Ovary (tissue), 9 donors: ENCODE data around the gene SMTNL2. TPM values are rescaled to one million over a fixed set of nuclear protein-coding genes. Genes with fewer than 3 reads are reported as not detected.

Experiments used
- DNase-seq, 5 donors: peaks; one replicate each; pipeline ENCODE4 v3.0.0-alpha.2; 2019 to 2020
- H3K27ac ChIP-seq, 2 donors: fragments of 200-600 bp; one replicate each; pipeline versions ENCODE4 v1.5.1 to v1.8.0; 2019 to 2022
- H3K27me3 ChIP-seq: fragments of 200-600 bp; one replicate; pipeline ENCODE4 v1.8.0; 2022
- H3K36me3 ChIP-seq: fragments of 200-600 bp; sonication (generic); one replicate; pipeline ENCODE4 v1.5.1; 2019
- H3K4me1 ChIP-seq: one replicate; pipeline ENCODE4 v1.8.1; 2013; ENCODE audit warnings: mild to moderate bottlenecking, moderate library complexity; ENCODE audit not compliant: insufficient read depth
- H3K4me3 ChIP-seq: fragments of 200-600 bp; sonication (generic); one replicate; pipeline ENCODE4 v1.5.1; 2017
- H3K9me3 ChIP-seq, 2 donors: fragments of 200-600 bp in 1 of 2; sonication (generic) in 1 of 2; one replicate each; pipeline versions ENCODE4 v1.5.1 to v1.8.1; 2013 to 2019; ENCODE audit warnings: mild to moderate bottlenecking in 1 of 2, moderate library complexity in 1 of 2
- CTCF ChIP-seq, 3 donors: fragments of 450-650 bp in 2 of 3; fragments of 200-600 bp in 1 of 3; IDR thresholded peaks; one replicate each; pipeline versions ENCODE4 v1.5.1 to v1.8.0; 2016 to 2022; ENCODE audit warnings: antibody characterized with exemption in 3 of 3, mild to moderate bottlenecking in 1 of 3
- EP300 ChIP-seq: sonication (generic); formaldehyde crosslinking; IDR thresholded peaks from one replicate; pipeline ENCODE4 v1.6.1; 2017; ENCODE audit warnings: antibody characterized with exemption
- POLR2A ChIP-seq: fragments of 450-650 bp; IDR thresholded peaks from one replicate; pipeline ENCODE4 v1.6.1; 2017; ENCODE audit warnings: antibody characterized with exemption, mild to moderate bottlenecking, moderate library complexity
- WGBS, 3 donors: extraction: QIAGEN DNeasy Blood & Tissue Kit in 1 of 3; methylation state at CpG; one replicate each; pipeline versions ENCODE4 v1.1.5 to v1.1.7; 2013 to 2017; 5-methylcytosine and 5-hydroxymethylcytosine counted together
- intact Hi-C, 4 donors: fragments of 100-400 bp; cut with DNase I; formaldehyde crosslinking; loops; one replicate each; pipeline versions ENCODE4 v1.11.0 to v1.15.1; 2022 to 2023
- polyA plus RNA-seq, 2 donors: library from polyadenylated mRNA; stranded (reverse); fragments of 200-250 nt in 1 of 2; fragments of 350-450 nt in 1 of 2; fragmentation: Illumina TruSeq in 1 of 2; extraction: RNeasy Lipid Tissue Mini Kit (QIAGEN cat#74804) in 1 of 2; gene quantifications; one replicate each; pipeline ENCODE4 v1.2.3, GENCODE V29; 2013 to 2014
- total RNA-seq, 7 donors: library from RNA; depleted of rRNA in 2 of 7; stranded (reverse); fragments of >200 nt in 2 of 7; fragmentation: NEBNext Ultra II Directional in 3 of 7; extraction: Animal tissue kit (Norgen Biotek cat#: 25700) in 3 of 7; gene quantifications; one replicate each; pipeline versions ENCODE4 v1.1.0 to v1.2.4, GENCODE V29; 2016 to 2023
- donor health status: DM: no; HTN: no; CAD: no; lungs with moderate emphysema.
- donor health status: DM: no; HTN: no; CAD: no.
- donor health status: Bipolar disorder and iron deficiency.
- donor health status: DM: yes; HTN: yes; CAD: no.
- donor health status: DM: no; HTN: no; CAD: no.
- donor health status: DM: yes; HTN: yes; CAD: no.

SMTNL2 gene
- total and polyA plus RNA-seq, 9 donors = 3.7 to 34.3 (median 15.1) TPM

- intact Hi-C loops = loop anchor here in 1 of 4 donors (5.0 kb wide), 1 partner anchor 33 kb away; no protein-coding TSS in a partner anchor
Measured at GRCh38 chr17:4579678-4580077, 4.7 kb upstream of the SMTNL2 start.

GRCh38 chr17:4580291-4580690 lies 4.0 kb upstream of the SMTNL2 start:
- DNase-seq = peak in 1 of 5 donors; percentile 11
- H3K27ac ChIP-seq = no peak overlapping the region
- no peaks in the 10 kb centered on the region for H3K27me3 ChIP-seq
- TF ChIP-seq POLR2A (no peak), EP300 (no peak), CTCF (IDR thresholded peaks at IDR 0.05) (no peak)
- H3K9me3 ChIP-seq = no peaks in the 10 kb centered on the region
- no peaks in the 10 kb centered on the region for H3K36me3 ChIP-seq
- H3K4me1 ChIP-seq = peaks cover 5% of the 10 kb centered on the region
- intact Hi-C loops = no loop called here
- 47 to 58% (median 49%) methylated on average over 7 of the region's 7 CpGs for WGBS, 3 donors
- H3K4me3 ChIP-seq = no peak overlapping the region

More at GRCh38 chr17:4579678-4580077, 4.7 kb upstream of the SMTNL2 start:
- no peaks in the 10 kb centered on the region for H3K36me3 ChIP-seq
- no peak overlapping the region for H3K27ac ChIP-seq
- H3K4me1 ChIP-seq = peaks cover 4% of the 10 kb centered on the region
- no peak for TF ChIP-seq POLR2A
- TF ChIP-seq EP300 = no peak
- no peak for TF ChIP-seq CTCF (IDR thresholded peaks at IDR 0.05)
- no peaks in the 10 kb centered on the region for H3K9me3 ChIP-seq
- no peaks in the 10 kb centered on the region for H3K27me3 ChIP-seq
- WGBS, 3 donors = 77 to 90% (median 79%) methylated on average over 11 of the region's 11 CpGs
- no peak overlapping the region for H3K4me3 ChIP-seq
- no peak for DNase-seq

GRCh38 chr17:4582101-4582501 lies 2.2 kb upstream of the SMTNL2 start:
- Histone ChIP-seq H3K27me3 (no peaks in the 10 kb centered on the region), H3K4me3 (no peak overlapping the region), H3K27ac (no peak overlapping the region), H3K36me3 (no peaks in the 10 kb centered on the region), H3K9me3 (no peaks in the 10 kb centered on the region), H3K4me1 (peaks cover 5% of the 10 kb centered on the region)
- no peak for TF ChIP-seq EP300
- no peak for TF ChIP-seq CTCF (IDR thresholded peaks at IDR 0.05)
- TF ChIP-seq POLR2A = no peak
- peak in 2 of 5 donors; percentile 22 to 40 for DNase-seq
- WGBS, 3 donors = 43 to 52% (median 46%) methylated on average over 7 of the region's 7 CpGs
- intact Hi-C loops = no loop called here

- Histone ChIP-seq H3K27me3 (no peaks in the 10 kb centered on the region), H3K27ac (no peak overlapping the region), H3K36me3 (no peaks in the 10 kb centered on the region), H3K4me3 (no peak overlapping the region), H3K4me1 (peaks cover 5% of the 10 kb centered on the region), H3K9me3 (no peaks in the 10 kb centered on the region)
- DNase-seq = peak in 1 of 5 donors; percentile 15
- TF ChIP-seq EP300 = no peak
- TF ChIP-seq CTCF (IDR thresholded peaks at IDR 0.05) = no peak
- no peak for TF ChIP-seq POLR2A
- WGBS, 3 donors = 75 to 86% (median 81%) methylated on average over 8 of the region's 8 CpGs
- intact Hi-C loops = no loop called here
Measured at GRCh38 chr17:4582691-4583090, 1.6 kb upstream of the SMTNL2 start.
